Measurements from ENCODE around the gene SUSD1.

GRCh38 chr9:112224401-112225289 lies 49.5 kb upstream of the SUSD1 start:
- TF ChIP-seq POLR2AphosphoS5 (IDR thresholded peaks at IDR 0.05; ENCODE audit: low read depth, low read length) (no peak), TAF1 (IDR thresholded peaks at IDR 0.05; ENCODE audit: low read depth, low read length) (no peak), POLR2A (IDR thresholded peaks at IDR 0.05; ENCODE audit: low read depth, low read length) (no peak), PAX5 (IDR thresholded peaks at IDR 0.05; ENCODE audit: insufficient read depth, low read length, severe bottlenecking) (no peak)
